Endometrium (tissue), 2 donors: ENCODE data around the gene HBA1.
"Not testable (repeated sequence)": the region's sequence is repeated elsewhere in the genome, so short reads cannot be mapped to it uniquely, and the experiment has no call there.

Experiments used
- FAIRE-seq: peaks from 2 replicates; lab custom pipeline; 2012; peaks lifted over from hg19 to GRCh38; lab: Jason Lieb, UNC
- donor health status: control.
- donor health status: control.

HBA1 gene

GRCh38 chr16:211631-212180 is 35.2 kb downstream of the HBA1 start:
- FAIRE-seq = not testable (repeated sequence)

GRCh38 chr16:212999-213398 is 36.5 kb downstream of the HBA1 start:
- FAIRE-seq = no peak

- no peak for FAIRE-seq
Measured at GRCh38 chr16:220021-220420, 43.5 kb downstream of the HBA1 start.
